Hypothalamus (tissue), 51 donors: ENCODE results near the gene APP.
"Not testable (repeated sequence)": the region's sequence is repeated elsewhere in the genome, so short reads cannot be mapped to it uniquely, and the experiment has no call there.

Experiments used
- DNase-seq, 51 donors: peaks; one replicate each; lab custom pipeline; 2025; lab: John Stamatoyannopoulos, UW

APP gene

GRCh38 chr21:26106562-26106961 is 64.0 kb downstream of the APP start:
- DNase-seq, result no peak

- no peak for DNase-seq
These were observed 64.8 kb downstream of the APP start for GRCh38 chr21:26105819-26106218.

DNA sequence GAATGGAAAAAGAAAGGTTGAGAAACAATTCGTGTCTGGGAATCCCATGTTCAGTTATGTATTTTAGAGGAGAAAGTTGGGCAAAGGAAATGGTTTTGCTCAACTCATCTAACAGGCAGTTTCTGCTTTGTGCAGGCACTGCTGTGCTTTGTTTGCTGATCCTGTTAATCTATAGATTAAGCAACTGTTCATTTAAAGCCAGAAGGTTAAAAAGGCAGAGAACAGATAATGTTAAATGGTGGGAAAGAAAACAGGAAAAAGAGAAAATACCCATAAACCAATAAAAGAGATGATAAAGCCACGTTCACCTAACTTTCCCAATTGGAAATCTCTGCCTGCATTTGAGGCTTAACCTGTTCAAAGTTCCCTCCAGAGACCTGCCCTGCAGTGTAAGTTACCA is 70.0 kb downstream of the APP start:
- no peak for DNase-seq

DNA sequence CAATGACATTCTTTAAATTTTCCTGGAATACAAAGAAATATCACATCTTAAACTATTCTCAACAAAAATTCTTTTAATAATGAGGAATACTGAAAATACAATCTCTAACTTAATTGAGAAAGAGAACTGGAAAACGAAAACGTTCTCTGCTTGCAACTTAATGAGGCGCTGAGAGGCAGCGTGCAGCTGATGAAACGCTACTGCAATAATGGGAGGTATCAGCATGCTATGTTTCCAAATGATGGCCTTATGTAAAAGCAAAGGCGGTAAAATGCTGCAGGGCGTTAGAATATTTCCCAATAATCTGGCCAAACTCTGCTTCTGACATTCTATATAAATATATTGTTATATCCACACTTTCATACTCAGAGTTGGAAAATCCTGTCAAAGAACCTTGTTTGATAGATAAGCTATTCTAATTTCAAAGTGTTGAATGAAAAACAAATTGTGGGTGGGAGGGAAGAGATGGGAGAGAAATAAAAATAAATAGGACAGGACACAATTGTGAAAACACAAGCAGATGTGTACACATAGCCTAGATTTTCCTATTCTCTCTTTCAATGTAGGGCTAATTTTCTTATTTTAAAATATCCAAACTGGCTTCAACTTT is 70.9 kb downstream of the APP start:
- DNase-seq, result peak in 2 of 51 donors; percentile 7 to 32

DNA sequence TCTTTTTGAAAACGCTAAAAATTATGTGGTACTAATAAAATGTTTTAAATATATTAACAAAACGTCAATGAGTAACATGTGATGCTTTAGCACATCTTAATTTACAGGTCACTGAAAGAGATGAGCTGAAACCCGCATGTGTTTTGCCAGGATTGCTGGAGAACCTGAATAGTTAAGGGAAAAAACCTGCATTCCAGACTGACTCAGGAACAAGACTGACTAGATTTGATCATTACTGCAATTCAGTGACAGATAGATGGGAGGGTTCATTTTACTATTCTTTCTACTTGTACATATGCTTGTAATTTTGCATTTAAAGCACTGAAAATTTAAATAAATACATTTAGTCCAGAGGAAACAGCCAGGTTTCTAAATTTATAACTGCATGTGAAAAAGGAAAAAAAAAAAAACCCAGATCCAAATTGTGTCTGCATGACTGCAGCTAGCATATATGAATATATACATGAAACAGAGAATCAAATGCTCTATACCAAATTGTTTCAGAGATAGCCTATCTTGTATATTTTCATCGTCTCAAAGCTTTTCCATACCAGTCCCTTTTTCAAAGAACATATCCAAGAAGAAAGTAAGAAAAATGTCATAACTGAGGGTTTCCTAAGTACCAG is 71.7 kb downstream of the APP start:
- DNase-seq, result no peak

- no peak for DNase-seq
These were observed 73.1 kb downstream of the APP start for GRCh38 chr21:26097475-26097874.

DNA sequence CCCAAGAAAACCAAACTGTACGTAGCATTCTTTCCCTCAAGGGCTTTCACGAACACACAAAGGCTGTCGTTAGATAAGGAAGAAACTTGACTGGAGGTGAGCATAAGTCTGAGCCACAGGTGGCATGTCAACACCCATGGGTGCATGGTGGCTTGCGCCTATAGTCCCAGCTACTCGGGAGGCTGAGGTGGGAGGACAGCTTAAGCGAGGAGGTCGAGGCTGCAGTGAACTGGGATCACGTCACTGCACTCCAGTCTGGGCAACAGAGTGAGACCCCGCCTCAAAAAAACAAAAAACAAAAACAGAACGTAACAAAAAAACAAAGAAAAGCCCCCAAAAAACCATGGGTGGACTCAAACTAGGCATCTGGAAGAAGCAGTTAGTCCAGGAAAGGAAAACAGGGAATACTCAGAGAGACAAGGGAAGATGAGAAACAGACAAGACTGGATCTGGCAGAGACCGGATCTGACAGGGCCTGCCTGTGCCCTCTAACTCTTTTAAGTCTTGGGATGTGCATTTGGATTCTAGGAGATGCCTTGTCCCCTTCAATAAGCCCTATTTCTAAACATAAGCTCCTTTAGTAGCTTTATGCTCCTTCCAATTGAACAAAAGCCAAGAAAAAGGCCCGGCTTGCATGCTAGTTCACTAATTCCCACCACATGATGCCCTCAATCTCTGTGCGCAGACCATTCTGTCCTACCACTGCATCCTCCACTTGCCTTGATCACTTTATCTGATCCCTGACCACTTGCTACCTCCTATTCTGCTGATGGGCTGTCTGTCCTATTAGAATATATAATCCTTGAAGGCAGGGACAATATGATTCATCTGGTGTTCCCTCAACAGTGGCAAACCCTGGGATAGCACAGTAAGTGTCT is 73.8 kb downstream of the APP start:
- no peak for DNase-seq

- DNase-seq, result no peak
These were observed 75.4 kb downstream of the APP start for GRCh38 chr21:26095131-26095530.

- no peak for DNase-seq
These were observed 77.4 kb downstream of the APP start for GRCh38 chr21:26093122-26093521.

DNA sequence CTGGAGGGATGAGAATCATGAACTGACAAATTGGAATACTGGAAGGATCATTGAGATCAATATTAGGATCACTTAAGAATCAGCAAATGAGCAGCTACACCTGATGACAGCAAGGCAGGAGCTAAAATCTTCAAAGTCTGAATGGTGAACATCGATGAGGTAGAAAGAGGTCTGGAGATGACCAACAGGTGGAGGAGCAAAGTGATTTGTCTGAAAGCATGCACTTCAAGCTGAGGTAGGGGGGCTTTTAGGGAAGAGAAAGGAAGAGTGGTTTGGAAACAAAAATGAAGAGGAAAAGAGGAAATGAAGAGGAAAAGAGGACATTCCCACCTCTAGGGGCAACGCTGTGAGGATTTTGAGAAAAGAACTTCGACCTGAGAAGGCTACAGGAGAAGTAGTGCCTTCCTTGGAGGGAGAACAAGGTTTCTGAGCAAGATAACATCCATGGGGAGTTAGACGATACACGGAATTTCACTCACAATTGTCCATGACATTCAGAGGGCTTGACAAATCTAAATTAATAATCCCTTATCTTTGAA is 79.0 kb downstream of the APP start:
- DNase-seq, result no peak

DNA sequence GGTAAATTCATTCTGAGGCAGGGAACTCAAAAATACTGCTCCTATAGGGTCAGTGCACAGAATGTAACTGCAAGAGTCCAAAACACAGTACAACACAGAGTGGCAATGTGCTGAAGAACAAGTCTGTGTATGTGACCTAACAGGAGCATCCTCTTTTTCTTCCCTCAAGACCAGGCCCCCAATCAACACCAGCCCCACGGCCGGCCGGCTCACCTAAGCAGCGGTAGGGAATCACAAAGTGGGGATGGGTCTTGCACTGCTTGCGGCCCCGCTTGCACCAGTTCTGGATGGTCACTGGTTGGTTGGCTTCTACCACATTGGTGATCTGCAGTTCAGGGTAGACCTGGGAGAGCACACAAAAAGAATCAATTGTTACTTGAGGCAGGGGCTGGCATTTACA is 80.8 kb downstream of the APP start:
- DNase-seq, result no peak

DNA sequence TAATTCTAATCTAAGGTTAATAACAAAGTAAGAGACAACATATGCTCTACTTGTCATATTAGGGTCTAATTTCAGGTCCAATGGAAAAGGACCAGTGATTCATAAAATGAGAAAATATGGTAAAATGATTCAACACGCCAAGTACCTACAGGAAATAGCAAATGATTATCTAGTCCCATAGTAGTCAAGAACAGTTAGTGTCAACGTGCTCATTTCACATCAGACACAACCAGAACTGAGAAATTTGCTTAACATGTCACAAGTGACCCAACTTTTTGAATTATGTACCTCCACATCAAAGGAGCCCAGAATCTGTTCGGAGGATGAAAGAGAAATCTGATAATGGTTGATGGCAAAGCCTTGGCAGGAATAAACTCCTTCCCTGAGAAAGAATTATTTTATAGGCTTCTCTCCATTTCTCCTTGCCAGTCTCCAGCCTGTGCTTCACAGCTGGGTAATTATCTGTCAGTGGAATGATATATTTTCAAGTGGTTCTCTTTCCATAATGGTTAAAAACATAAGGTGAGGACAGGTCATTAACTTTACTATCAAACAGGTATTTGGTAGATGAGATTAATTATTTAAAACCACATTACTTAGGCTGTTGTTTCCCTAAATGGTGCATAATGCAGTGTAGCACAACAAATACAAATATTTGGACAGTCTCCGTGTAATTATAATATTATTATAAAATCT is 83.2 kb downstream of the APP start:
- DNase-seq, result no peak

GRCh38 chr21:26085882-26086281 is 84.7 kb downstream of the APP start:
- DNase-seq, result no peak

GRCh38 chr21:26085127-26085526 is 85.4 kb downstream of the APP start:
- DNase-seq, result no peak

- no peak for DNase-seq
These were observed 88.0 kb downstream of the APP start for GRCh38 chr21:26082549-26082948.

DNA sequence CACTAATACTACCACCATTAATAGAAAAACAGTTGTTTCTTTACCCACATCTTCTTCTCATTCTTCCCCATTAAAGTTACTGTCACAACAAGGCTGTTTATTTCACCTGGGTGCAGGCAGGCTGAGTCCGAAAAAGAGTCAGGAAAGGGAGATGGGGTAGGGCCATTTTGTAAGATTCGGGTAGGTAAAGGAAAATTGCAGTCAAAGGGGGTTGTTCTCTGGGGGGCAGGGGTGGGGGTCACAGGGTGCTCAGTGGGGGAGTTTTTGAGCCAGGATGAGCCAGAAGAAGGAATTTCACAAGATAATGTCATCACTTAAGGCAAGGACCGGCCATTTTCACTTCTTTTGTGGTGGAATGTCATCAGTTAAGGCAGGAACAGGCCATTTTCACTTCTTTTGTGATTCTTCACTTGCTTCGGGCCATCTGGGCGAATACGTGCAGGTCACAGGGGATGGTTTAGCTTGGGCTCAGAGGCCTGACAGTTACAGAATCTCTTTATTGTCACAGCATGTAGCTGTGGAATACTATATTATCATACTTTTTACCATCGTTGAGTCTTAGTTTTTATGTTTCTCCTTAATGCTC is 89.3 kb downstream of the APP start:
- not testable (repeated sequence) for DNase-seq

GRCh38 chr21:26080211-26080610 is 90.4 kb downstream of the APP start:
- no peak for DNase-seq

- DNase-seq, result no peak
These were observed 91.2 kb downstream of the APP start for GRCh38 chr21:26079366-26079765.

DNA sequence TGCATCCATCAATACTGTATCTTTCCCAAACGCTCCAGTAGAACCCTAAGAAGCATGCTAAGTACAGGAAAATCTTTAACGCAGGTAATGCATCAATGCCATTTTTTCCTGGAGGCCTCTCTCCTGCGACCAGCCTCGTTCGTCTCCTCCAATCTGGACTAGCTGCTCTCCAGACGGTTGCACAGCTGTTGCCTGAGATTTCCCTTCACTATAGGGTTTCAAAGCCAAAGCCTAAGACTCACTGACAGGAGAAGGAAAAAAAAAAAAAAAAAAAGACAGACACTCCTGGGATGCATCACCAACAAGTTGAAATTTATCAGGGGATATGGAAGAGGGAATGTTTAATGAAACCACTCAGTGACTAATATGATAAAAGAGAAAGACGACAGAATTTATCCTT is 93.0 kb downstream of the APP start:
- no peak for DNase-seq
